SK-N-SH (cell line): Measurements from ENCODE around the gene TRAF3IP1. TPM values are rescaled to one million over a fixed set of nuclear protein-coding genes. Genes with fewer than 3 reads are reported as not detected.

Experiments used
- CTCF ChIA-PET: fragments of 300-600, 350-600 bp; formaldehyde crosslinking; extraction: SDS; loops from one replicate; lab custom pipeline; 2021; lab: Yijun Ruan, JAX
- POLR2A ChIA-PET: fragments of 350-600 bp; sonication (Branson Sonifier 250); formaldehyde crosslinking; extraction: SDS; loops from one replicate; lab custom pipeline; 2020; ENCODE audit warnings: antibody characterized with exemption, inconsistent platforms; lab: Yijun Ruan, JAX
- DNase-seq: peaks from one replicate; pipeline ENCODE4 v3.0.0; 2012
- H2AFZ ChIP-seq: fragments of 200-600 bp; sonication (generic); 2 replicates; pipeline ENCODE4 v1.8.1; 2016; ENCODE audit warnings: antibody characterized with exemption, mild to moderate bottlenecking, low read depth
- H3F3A ChIP-seq: fragments of 200-600 bp; sonication (generic); replicated peaks from 2 replicates; pipeline ENCODE3; 2016; ENCODE audit warnings: antibody characterized with exemption, mild to moderate bottlenecking; ENCODE audit not compliant: insufficient read depth
- H3K27ac ChIP-seq, 2 experiments: fragments of 200-500 bp in 1 of 2; fragments of 200-600 bp in 1 of 2; sonication (Bioruptor generic) in 1 of 2; sonication (generic), shearing (Covaris generic) in 1 of 2; 2 replicates each; pipeline versions ENCODE4 v1.5.1 to v1.6.1; 2014 to 2016; ENCODE audit warnings: low read depth in 2 of 2, inconsistent platforms in 1 of 2, low read length in 1 of 2, mild to moderate bottlenecking in 1 of 2, mixed read lengths in 1 of 2
- H3K27me3 ChIP-seq: fragments of 200-600 bp; sonication (generic), shearing (Covaris generic); 2 replicates; pipeline ENCODE4 v1.6.1; 2016; ENCODE audit warnings: mixed run types; ENCODE audit not compliant: insufficient read depth
- H3K36me3 ChIP-seq, 2 experiments: fragments of 200-500 bp in 1 of 2; fragments of 200-600 bp in 1 of 2; sonication (Bioruptor generic) in 1 of 2; sonication (generic) in 1 of 2; replicated peaks in 1 of 2; 2 replicates each; pipeline versions ENCODE3 to v1.5.1; 2014 to 2016; ENCODE audit warnings: low read length in 1 of 2, mild to moderate bottlenecking in 1 of 2; ENCODE audit not compliant: insufficient read depth in 2 of 2, control insufficient read depth in 1 of 2
- H3K4me1 ChIP-seq, 2 experiments: fragments of 200-500 bp in 1 of 2; fragments of 200-600 bp in 1 of 2; sonication (Bioruptor generic) in 1 of 2; sonication (generic), shearing (Covaris generic) in 1 of 2; 2 replicates each; pipeline versions ENCODE4 v1.5.1 to v1.6.1; 2014 to 2016; ENCODE audit warnings: low read depth in 1 of 2, low read length in 1 of 2, mixed run types in 1 of 2; ENCODE audit not compliant: insufficient read depth in 2 of 2, control insufficient read depth in 1 of 2
- H3K4me2 ChIP-seq: fragments of 200-600 bp; sonication (generic), shearing (Covaris generic); 2 replicates; pipeline ENCODE4 v1.6.1; 2017; ENCODE audit warnings: mixed run types
- H3K4me3 ChIP-seq, 2 experiments: fragments of 200-500 bp in 1 of 2; fragments of 200-600 bp in 1 of 2; sonication (Bioruptor generic) in 1 of 2; sonication (generic), shearing (Covaris generic) in 1 of 2; 2 replicates each; pipeline versions ENCODE4 v1.5.1 to v1.8.1; 2014 to 2016; ENCODE audit warnings: low read depth in 2 of 2, inconsistent platforms in 1 of 2, low read length in 1 of 2, mild to moderate bottlenecking in 1 of 2, mixed read lengths in 1 of 2, moderate library complexity in 1 of 2
- H3K79me2 ChIP-seq: fragments of 200-600 bp; sonication (generic); 2 replicates; pipeline ENCODE4 v1.8.1; 2017; ENCODE audit warnings: mild to moderate bottlenecking; ENCODE audit not compliant: insufficient read depth
- H3K9ac ChIP-seq: fragments of 200-600 bp; sonication (generic); 2 replicates; pipeline ENCODE4 v1.6.1; 2017; ENCODE audit warnings: mixed run types
- H3K9me2 ChIP-seq: fragments of 200-600 bp; sonication (generic); 2 replicates; pipeline ENCODE4 v1.6.1; 2017; ENCODE audit warnings: mixed run types
- H3K9me3 ChIP-seq: fragments of 200-600 bp; sonication (generic); 2 replicates; pipeline ENCODE4 v1.6.1; 2017; ENCODE audit warnings: mixed run types, mild to moderate bottlenecking, moderate library complexity
- H4K20me1 ChIP-seq: fragments of 200-600 bp; sonication (generic); 2 replicates; pipeline ENCODE4 v1.6.1; 2017; ENCODE audit warnings: mild to moderate bottlenecking, mixed run types; ENCODE audit not compliant: insufficient read depth
- CHD2 ChIP-seq: fragments of 150-350 bp; IDR thresholded peaks from 2 replicates; pipeline ENCODE4 v1.6.1; 2018; ENCODE audit warnings: low read length; ENCODE audit not compliant: partially characterized antibody
- ELF1 ChIP-seq: IDR thresholded peaks from 2 replicates; pipeline ENCODE4 v1.4.0; 2012
- GABPA ChIP-seq: IDR thresholded peaks from 2 replicates; pipeline ENCODE4 v1.4.0; 2012; ENCODE audit warnings: low read depth, mild to moderate bottlenecking
- IRF3 ChIP-seq: fragments of 150-350 bp; IDR thresholded peaks from 2 replicates; pipeline ENCODE4 v1.6.1; 2016; ENCODE audit warnings: mild to moderate bottlenecking, low read depth, low read length
- MEF2A ChIP-seq: IDR thresholded peaks from 2 replicates; pipeline ENCODE4 v1.4.0; 2012; ENCODE audit warnings: low read depth, borderline replicate concordance
- NRF1 ChIP-seq: IDR thresholded peaks from 2 replicates; pipeline ENCODE4 v1.6.1; 2012; ENCODE audit warnings: low read depth, mild to moderate bottlenecking, low read length
- POLR2AphosphoS5 ChIP-seq: IDR thresholded peaks from 2 replicates; pipeline ENCODE4 v1.6.1; 2012; ENCODE audit warnings: low read depth, low read length
- RAD21 ChIP-seq: IDR thresholded peaks from 2 replicates; pipeline ENCODE4 v1.6.1; 2012; ENCODE audit warnings: mild to moderate bottlenecking, low read length
- REST ChIP-seq: IDR thresholded peaks from 2 replicates; pipeline ENCODE4 v1.6.1; 2012; ENCODE audit warnings: mild to moderate bottlenecking, low read depth, low read length, moderate library complexity
- RXRA ChIP-seq: IDR thresholded peaks from 2 replicates; pipeline ENCODE4 v1.4.0; 2012; ENCODE audit warnings: low read depth, mild to moderate bottlenecking, borderline replicate concordance
- SIN3A ChIP-seq: IDR thresholded peaks from 2 replicates; pipeline ENCODE4 v1.6.1; 2012; ENCODE audit warnings: low read depth, mild to moderate bottlenecking, low read length, moderate library complexity, borderline replicate concordance
- SMC3 ChIP-seq: IDR thresholded peaks from 2 replicates; pipeline ENCODE4 v1.6.1; 2012; ENCODE audit warnings: low read depth, low read length, improper control_type of control experiment
- TEAD4 ChIP-seq: IDR thresholded peaks from 2 replicates; pipeline ENCODE4 v1.4.0; 2012; ENCODE audit warnings: mild to moderate bottlenecking, borderline replicate concordance; ENCODE audit not compliant: insufficient read depth
- YY1 ChIP-seq: IDR thresholded peaks from 2 replicates; pipeline ENCODE4 v1.4.0; 2012; ENCODE audit warnings: low read depth, mild to moderate bottlenecking
- ZBTB33 ChIP-seq: IDR thresholded peaks from 2 replicates; pipeline ENCODE4 v1.4.0; 2012; ENCODE audit warnings: low read depth, borderline replicate concordance
- WGBS: methylation state at CpG from one replicate; pipeline ENCODE4 v1.1.6; 2017; ENCODE audit warnings: low lambda C conversion rate; 5-methylcytosine and 5-hydroxymethylcytosine counted together
- polyA plus RNA-seq, 3 experiments: library from polyadenylated mRNA; depleted of rRNA; stranded (reverse); fragments of >200 nt; gene quantifications; 2 replicates each; pipeline ENCODE4 v1.2.3, GENCODE V29; 2012
- TF ChIP-seq, protein P1 (sequence below): IDR thresholded peaks from 2 replicates; pipeline ENCODE4; 2012

Gene TRAF3IP1
- polyA plus RNA-seq, 1 of the 3 experiments (the other 2 are of a cell fraction), result 15.0 TPM

DNA sequence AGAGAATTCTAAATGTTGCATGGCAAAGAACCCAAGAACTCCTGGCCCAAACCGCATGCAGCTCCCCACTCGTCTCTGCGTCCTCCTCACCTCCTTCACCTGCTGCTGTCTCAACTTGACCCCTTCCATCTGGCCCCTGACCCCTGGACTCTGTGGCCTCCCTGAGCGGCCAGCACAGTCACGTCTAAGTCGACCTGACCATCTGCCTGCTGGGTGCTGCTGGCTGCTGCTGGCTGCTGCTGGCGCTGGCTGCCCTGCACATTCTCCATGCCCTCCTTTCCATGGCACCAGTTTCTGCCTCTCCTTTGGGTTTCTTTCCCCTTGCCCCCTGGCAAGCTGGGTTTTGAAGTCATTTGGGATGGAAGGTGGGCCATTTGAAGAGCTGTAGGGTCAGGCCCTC, 76.3 kb downstream of the TRAF3IP1 start:
- TF ChIP-seq RXRA, result no peak
- no peak for TF ChIP-seq RAD21
- TF ChIP-seq CHD2, result no peak
- no peak for TF ChIP-seq GABPA
- no peak for TF ChIP-seq ELF1
- TF ChIP-seq YY1, result no peak
- no peak for TF ChIP-seq REST
- TF ChIP-seq IRF3, result no peak
- TF ChIP-seq, protein P1, sequence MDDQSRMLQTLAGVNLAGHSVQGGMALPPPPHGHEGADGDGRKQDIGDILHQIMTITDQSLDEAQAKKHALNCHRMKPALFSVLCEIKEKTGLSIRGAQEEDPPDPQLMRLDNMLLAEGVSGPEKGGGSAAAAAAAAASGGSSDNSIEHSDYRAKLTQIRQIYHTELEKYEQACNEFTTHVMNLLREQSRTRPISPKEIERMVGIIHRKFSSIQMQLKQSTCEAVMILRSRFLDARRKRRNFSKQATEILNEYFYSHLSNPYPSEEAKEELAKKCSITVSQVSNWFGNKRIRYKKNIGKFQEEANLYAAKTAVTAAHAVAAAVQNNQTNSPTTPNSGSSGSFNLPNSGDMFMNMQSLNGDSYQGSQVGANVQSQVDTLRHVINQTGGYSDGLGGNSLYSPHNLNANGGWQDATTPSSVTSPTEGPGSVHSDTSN, result no peak
- no peak for TF ChIP-seq SMC3
- CTCF ChIA-PET, result interaction anchor here (1.2 to 1.4 kb wide), 2 partner anchors 26 to 29 kb away, joined by 3 to 5 read pairs; no protein-coding TSS in a partner anchor
- POLR2A ChIA-PET, result no interaction called here
- peaks cover 8 to 23% of the 10 kb centered on the region in 2 experiments for H3K36me3 ChIP-seq
- H3F3A ChIP-seq, result peaks cover 3% of the 10 kb centered on the region
- no peak overlapping the region for H2AFZ ChIP-seq
- no peaks in the 10 kb centered on the region for H3K79me2 ChIP-seq
- no peaks in the 10 kb centered on the region for H3K9me2 ChIP-seq
- H3K9me3 ChIP-seq, result no peaks in the 10 kb centered on the region
- H3K9ac ChIP-seq, result no peak overlapping the region
- 96% methylated on average over 7 of the region's 7 CpGs for WGBS
- H3K4me2 ChIP-seq, result no peak overlapping the region
- DNase-seq, result no peak
- no peak overlapping the region for H3K4me3 ChIP-seq
- H4K20me1 ChIP-seq, result no peaks in the 10 kb centered on the region
- H3K4me1 ChIP-seq, result no peaks in the 10 kb centered on the region
- no peaks in the 10 kb centered on the region for H3K27me3 ChIP-seq
- no peak overlapping the region for H3K27ac ChIP-seq

GRCh38 chr2:238397356-238397755, 77.0 kb downstream of the TRAF3IP1 start:
- H3K4me2 ChIP-seq, result no peak overlapping the region
- no peaks in the 10 kb centered on the region for H3K27me3 ChIP-seq
- no peaks in the 10 kb centered on the region for H3K9me2 ChIP-seq
- H4K20me1 ChIP-seq, result no peaks in the 10 kb centered on the region
- H3K4me3 ChIP-seq, result no peak overlapping the region
- no peaks in the 10 kb centered on the region for H3K4me1 ChIP-seq
- CTCF ChIA-PET, result interaction anchor here (1.2 to 1.4 kb wide), 2 partner anchors 26 to 29 kb away, joined by 3 to 5 read pairs; no protein-coding TSS in a partner anchor
- H3K9me3 ChIP-seq, result no peaks in the 10 kb centered on the region
- peaks cover 12 to 24% of the 10 kb centered on the region in 2 experiments for H3K36me3 ChIP-seq
- WGBS, result 90% methylated on average over 14 of the region's 14 CpGs
- peaks cover 3% of the 10 kb centered on the region for H3F3A ChIP-seq
- no peak overlapping the region for H3K27ac ChIP-seq
- H3K79me2 ChIP-seq, result no peaks in the 10 kb centered on the region
- H3K9ac ChIP-seq, result no peak overlapping the region
- POLR2A ChIA-PET, result no interaction called here
- no peak overlapping the region for H2AFZ ChIP-seq
- no peak for DNase-seq
- TF ChIP-seq ZBTB33, result no peak
- no peak for TF ChIP-seq SIN3A
- TF ChIP-seq MEF2A, result no peak
- TF ChIP-seq POLR2AphosphoS5, result no peak
- no peak for TF ChIP-seq REST
- TF ChIP-seq RXRA, result no peak
- no peak for TF ChIP-seq TEAD4
- no peak for TF ChIP-seq GABPA
- TF ChIP-seq NRF1, result no peak
